GM12801 (cell line): ENCODE results near the gene TGIF2.

Experiments used
- CTCF ChIP-seq: IDR thresholded peaks from one replicate; pipeline ENCODE4 v1.5.1; 2011; ENCODE audit warnings: control low read depth; ENCODE audit not compliant: insufficient read length; ENCODE audit errors: extremely low read depth

Gene TGIF2

GRCh38 chr20:36606158-36607066, 33.0 kb downstream of the TGIF2 start:
- no peak for TF ChIP-seq CTCF

GRCh38 chr20:36607586-36608387, 34.4 kb downstream of the TGIF2 start:
- no peak for TF ChIP-seq CTCF

- no peak for TF ChIP-seq CTCF
These were observed 38.2 kb downstream of the TGIF2 start for GRCh38 chr20:36611625-36612024.

DNA sequence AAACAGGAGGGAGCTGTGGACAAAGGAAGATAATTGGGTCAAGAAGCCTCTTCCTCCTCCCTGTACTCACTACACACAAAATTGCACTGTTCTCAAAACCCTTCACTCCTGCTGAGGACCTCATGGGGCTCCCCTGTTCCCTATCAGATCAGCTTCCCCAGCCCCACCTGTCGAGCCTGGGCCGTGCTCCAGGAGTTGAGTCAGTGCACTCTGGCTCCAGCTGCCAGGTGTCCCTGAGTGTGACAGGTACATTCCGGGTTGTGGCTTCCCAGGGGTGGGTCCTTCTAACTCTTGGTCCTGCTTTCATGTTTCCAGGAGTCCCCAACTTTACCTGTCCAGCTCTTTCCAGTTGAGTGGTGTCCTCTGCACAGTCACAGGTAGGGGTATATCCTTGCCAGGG, 40.6 kb downstream of the TGIF2 start:
- TF ChIP-seq CTCF = no peak

DNA sequence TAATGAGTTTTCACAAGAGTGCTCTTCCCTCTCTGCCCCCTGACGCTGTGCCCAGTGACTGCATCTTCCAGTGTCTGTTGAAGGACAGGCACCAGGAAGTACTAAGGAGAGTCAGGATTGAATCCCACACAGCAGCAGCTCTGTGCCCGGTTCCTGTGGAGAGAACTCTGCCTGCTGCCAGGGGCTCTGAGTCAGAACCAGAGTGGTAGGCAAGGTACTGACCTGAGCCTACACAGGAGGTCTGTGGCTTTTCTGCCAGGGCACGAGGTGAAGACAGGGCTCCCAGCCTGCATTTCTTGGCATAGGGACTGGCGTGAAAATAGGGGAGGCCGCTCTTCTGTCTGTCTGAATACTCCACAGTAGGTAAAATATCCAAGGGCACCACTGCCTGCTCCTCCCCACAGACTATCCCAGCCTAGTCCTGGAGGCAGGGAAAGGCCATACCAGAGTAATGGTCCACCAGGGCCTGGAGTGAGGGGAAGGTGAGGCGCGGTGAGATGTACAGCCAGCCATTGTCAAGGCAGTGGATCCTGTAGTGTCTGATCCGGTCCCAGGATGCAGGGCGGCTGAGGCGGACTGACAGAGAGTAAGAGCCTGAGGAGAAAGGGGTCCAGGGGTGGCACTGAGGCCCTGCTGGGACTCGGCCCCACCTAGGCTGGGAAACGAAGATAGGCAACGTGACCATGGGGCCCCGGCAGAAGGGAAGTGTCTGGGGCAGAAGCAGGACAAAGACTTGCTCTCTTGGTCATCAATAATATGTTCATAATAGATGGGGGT, 41.6 kb downstream of the TGIF2 start:
- no peak for TF ChIP-seq CTCF

- TF ChIP-seq CTCF = no peak
These were observed 47.5 kb downstream of the TGIF2 start for GRCh38 chr20:36620917-36621316.

GRCh38 chr20:36623444-36623843, 50.0 kb downstream of the TGIF2 start:
- TF ChIP-seq CTCF = no peak
